CD4-positive, alpha-beta memory T cell (primary cell): ENCODE measurements around the gene PLEKHF1. TPM values are rescaled to one million over a fixed set of nuclear protein-coding genes. Genes with fewer than 3 reads are reported as not detected.
A peak's percentile ranks its signal among the peaks of the same experiment; 100 is the strongest.

Experiments used
- CTCF ChIA-PET: fragments of 350-600 bp; sonication (Branson Sonifier 250); formaldehyde crosslinking; loops from one replicate; lab custom pipeline; 2021; ENCODE audit warnings: inconsistent platforms; ENCODE audit not compliant: partially characterized antibody; lab: Charles Lee
- POLR2A ChIA-PET: fragments of 350-600 bp; sonication (Branson Sonifier 250); formaldehyde crosslinking; loops from one replicate; lab custom pipeline; 2021; ENCODE audit not compliant: partially characterized antibody; lab: Charles Lee
- DNase-seq, 5 donors: peaks; one replicate each; pipeline versions ENCODE4 v3.0.0 to v3.0.0-alpha.2; 2020 to 2022; ENCODE audit warnings: mixed read lengths in 1 of 5
- H3K27ac ChIP-seq: one replicate; pipeline ENCODE4 v1.7.0; 2013; ENCODE audit warnings: low read depth, low read length
- H3K27me3 ChIP-seq: 2 replicates; pipeline ENCODE4 v1.7.0; 2013; ENCODE audit warnings: mild to moderate bottlenecking, low read length, moderate library complexity; ENCODE audit not compliant: insufficient read depth
- H3K36me3 ChIP-seq: 2 replicates; pipeline ENCODE4 v1.7.0; 2013; ENCODE audit warnings: mild to moderate bottlenecking, low read length, moderate library complexity; ENCODE audit not compliant: insufficient read depth
- H3K4me1 ChIP-seq: 2 replicates; pipeline ENCODE4 v1.7.0; 2013; ENCODE audit warnings: mild to moderate bottlenecking, low read length, moderate library complexity; ENCODE audit not compliant: insufficient read depth
- H3K4me3 ChIP-seq, 2 donors: one replicate each; pipeline ENCODE4 v1.7.0; 2013; ENCODE audit warnings: low read length in 2 of 2, mild to moderate bottlenecking in 1 of 2
- H3K9me3 ChIP-seq, 2 donors: one replicate each; pipeline ENCODE4 v1.7.0; 2013; ENCODE audit warnings: low read length in 2 of 2, control low read depth in 1 of 2; ENCODE audit not compliant: control insufficient read depth in 1 of 2
- H3K27ac Mint-ChIP-seq, 7 donors: one replicate each; pipeline ENCODE4 v1.8.0; 2020 to 2021; ENCODE audit warnings: mixed read lengths in 7 of 7, mild to moderate bottlenecking in 6 of 7, inconsistent platforms in 3 of 7, moderate library complexity in 3 of 7
- H3K27me3 Mint-ChIP-seq, 2 donors: one replicate each; pipeline ENCODE4 v1.8.0; 2020 to 2021; ENCODE audit warnings: mixed read lengths in 2 of 2
- H3K36me3 Mint-ChIP-seq, 2 donors: one replicate each; pipeline ENCODE4 v1.8.0; 2020 to 2021; ENCODE audit warnings: mixed read lengths in 2 of 2, inconsistent platforms in 1 of 2, mild to moderate bottlenecking in 1 of 2
- H3K4me1 Mint-ChIP-seq, 4 donors: one replicate each; pipeline ENCODE4 v1.8.0; 2020 to 2021; ENCODE audit warnings: mixed read lengths in 4 of 4, mild to moderate bottlenecking in 1 of 4
- H3K4me3 Mint-ChIP-seq, 8 donors: one replicate each; pipeline ENCODE4 v1.8.0; 2020 to 2021; ENCODE audit warnings: mixed read lengths in 8 of 8, mild to moderate bottlenecking in 7 of 8, moderate library complexity in 6 of 8, inconsistent platforms in 3 of 8
- H3K9me3 Mint-ChIP-seq, 8 donors: one replicate each; pipeline ENCODE4 v1.8.0; 2020 to 2021; ENCODE audit warnings: mixed read lengths in 8 of 8, mild to moderate bottlenecking in 5 of 8, inconsistent platforms in 3 of 8, moderate library complexity in 1 of 8
- intact Hi-C: fragments of 100-400 bp; cut with micrococcal nuclease; formaldehyde crosslinking; loops from one replicate; pipeline ENCODE4 v1.15.1; 2023
- polyA plus RNA-seq, 2 donors: library from polyadenylated mRNA; unstranded; fragments of 300-500 nt; fragmentation: Illumina TruSeq; gene quantifications; one replicate each; pipeline ENCODE4 v1.2.3, GENCODE V29; 2021
- total RNA-seq, 2 experiments: library from RNA; stranded (reverse); gene quantifications; one replicate each; pipeline ENCODE4 v1.2.3, GENCODE V29; 2021

Gene PLEKHF1
- total and polyA plus RNA-seq, 4 experiments from 2014 or later: 15.3 to 36.0 (median 31.8) TPM

DNA sequence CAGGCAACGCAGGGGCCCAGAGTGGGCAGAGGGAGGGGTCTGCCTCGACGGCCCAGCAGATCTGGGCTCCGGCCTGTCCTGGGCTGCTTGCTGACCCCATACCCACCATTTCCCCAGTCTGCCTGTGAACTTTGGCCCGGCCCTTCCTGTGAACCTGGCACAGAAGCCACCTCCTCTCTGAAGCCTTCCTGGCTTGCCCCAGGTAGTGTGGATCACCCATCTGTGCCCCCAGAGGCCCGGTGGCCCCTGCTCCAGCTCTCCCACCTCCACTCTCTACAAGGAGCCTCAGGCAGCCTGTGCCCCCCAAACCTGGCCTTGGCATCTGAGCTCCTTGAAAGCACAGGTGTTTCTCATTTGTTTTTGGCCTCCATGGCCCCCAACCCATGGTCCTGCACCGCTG lies 15.7 kb downstream of the PLEKHF1 start:
- H3K27me3 Mint-ChIP-seq: no peaks in the 10 kb centered on the region
- intact Hi-C loops: loop anchor here (1.0 to 2.0 kb wide), 2 partner anchors 10 to 14 kb away; no protein-coding TSS in a partner anchor
- Histone ChIP-seq H3K27ac (peak overlapping the region; percentile 49), H3K27me3 (no peaks in the 10 kb centered on the region), H3K4me1 (peaks cover 71% of the 10 kb centered on the region), H3K36me3 (peaks cover 12% of the 10 kb centered on the region), H3K9me3 (no peaks in the 10 kb centered on the region), H3K4me3 (peak overlapping the region; percentile 21 to 26)
- H3K4me3 Mint-ChIP-seq: peak overlapping the region; percentile 71 to 88 (median 75)
- peaks cover 3 to 22% of the 10 kb centered on the region in 2 donors for H3K36me3 Mint-ChIP-seq
- peak in 1 of 5 donors; percentile 35 for DNase-seq
- peaks cover 36 to 84% (median 64%) of the 10 kb centered on the region in 4 donors for H3K4me1 Mint-ChIP-seq
- ChIA-PET POLR2A (interaction anchor here (0.6 to 8.7 kb wide), 10 partner anchors 9 to 262 kb away, joined by 3 to 148 read pairs (median 6); partner anchors contain the start of genes C19orf12, PLEKHF1 and POP4), CTCF (interaction anchor here (1.3 to 10.6 kb wide), 6 partner anchors 9 to 71 kb away, joined by 4 to 96 read pairs (median 10); partner anchors contain the start of gene PLEKHF1)
- no peaks in the 10 kb centered on the region for H3K9me3 Mint-ChIP-seq
- H3K27ac Mint-ChIP-seq: peak overlapping the region; percentile 85 to 96 (median 93)

DNA sequence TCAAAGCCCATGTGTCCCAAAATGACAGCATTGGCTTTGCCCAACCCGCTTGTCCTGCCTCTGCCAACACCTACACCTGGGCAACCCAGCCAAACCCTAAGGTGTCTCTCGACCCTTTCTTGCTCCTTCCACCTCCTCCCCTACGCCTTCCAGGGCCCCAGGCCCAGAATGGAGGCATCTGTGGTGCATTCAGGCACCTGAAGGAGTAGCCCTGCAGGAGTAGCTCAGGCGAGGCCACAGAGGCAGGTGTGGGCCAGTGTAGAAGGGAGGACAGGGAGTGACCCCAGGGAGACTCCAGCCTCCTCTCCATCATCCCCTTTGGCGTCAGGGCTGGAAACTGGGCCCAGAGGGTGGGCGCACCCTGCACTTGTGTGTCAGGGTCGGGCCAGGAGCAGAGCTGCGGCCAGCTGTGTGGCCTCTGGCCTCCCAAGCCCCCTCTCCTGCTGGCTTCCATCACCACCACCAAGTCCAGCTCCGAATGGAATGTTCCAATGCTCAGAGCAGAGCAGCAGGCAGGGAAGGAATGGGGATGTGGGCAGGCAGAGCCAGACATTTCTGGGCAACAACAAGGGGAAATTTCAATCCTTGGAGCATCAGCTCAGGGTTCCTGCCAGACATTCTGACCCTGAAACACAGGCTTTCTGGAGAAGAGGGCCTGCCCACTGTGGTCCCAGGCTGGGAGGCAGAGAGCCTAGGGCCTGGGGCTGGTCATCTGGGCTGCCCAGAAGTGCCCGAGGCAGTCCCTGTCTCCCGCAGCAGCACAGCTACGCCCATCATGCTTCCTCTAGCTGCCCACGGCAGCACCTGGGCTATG lies 16.4 kb downstream of the PLEKHF1 start:
- Mint-ChIP-seq H3K4me1 (peaks cover 33 to 77% (median 62%) of the 10 kb centered on the region in 4 donors), H3K27ac (peak overlapping the region; percentile 85 to 96 (median 93)), H3K27me3 (no peaks in the 10 kb centered on the region), H3K9me3 (peaks cover 0 to 3% (median 0%) of the 10 kb centered on the region in 8 donors), H3K4me3 (peak overlapping the region in 7 of 8 donors; percentile 46 to 88 (median 74)), H3K36me3 (peaks cover under 1 to 16% of the 10 kb centered on the region in 2 donors)
- H3K9me3 ChIP-seq: no peaks in the 10 kb centered on the region
- intact Hi-C loops: loop anchor here (2.0 kb wide), 1 partner anchor 15 kb away; no protein-coding TSS in a partner anchor
- CTCF ChIA-PET: interaction anchor here (1.3 to 10.6 kb wide), 6 partner anchors 9 to 71 kb away, joined by 4 to 96 read pairs (median 10); partner anchors contain the start of gene PLEKHF1
- peaks cover 64% of the 10 kb centered on the region for H3K4me1 ChIP-seq
- POLR2A ChIA-PET: interaction anchor here (0.6 to 8.7 kb wide), 10 partner anchors 9 to 261 kb away, joined by 3 to 148 read pairs (median 6); partner anchors contain the start of genes C19orf12, PLEKHF1 and POP4
- no peaks in the 10 kb centered on the region for H3K27me3 ChIP-seq
- H3K36me3 ChIP-seq: peaks cover 7% of the 10 kb centered on the region
- H3K27ac ChIP-seq: peak overlapping the region; percentile 49
- no peak for DNase-seq
- peak overlapping the region in 1 of 2 donors; percentile 26 for H3K4me3 ChIP-seq

DNA sequence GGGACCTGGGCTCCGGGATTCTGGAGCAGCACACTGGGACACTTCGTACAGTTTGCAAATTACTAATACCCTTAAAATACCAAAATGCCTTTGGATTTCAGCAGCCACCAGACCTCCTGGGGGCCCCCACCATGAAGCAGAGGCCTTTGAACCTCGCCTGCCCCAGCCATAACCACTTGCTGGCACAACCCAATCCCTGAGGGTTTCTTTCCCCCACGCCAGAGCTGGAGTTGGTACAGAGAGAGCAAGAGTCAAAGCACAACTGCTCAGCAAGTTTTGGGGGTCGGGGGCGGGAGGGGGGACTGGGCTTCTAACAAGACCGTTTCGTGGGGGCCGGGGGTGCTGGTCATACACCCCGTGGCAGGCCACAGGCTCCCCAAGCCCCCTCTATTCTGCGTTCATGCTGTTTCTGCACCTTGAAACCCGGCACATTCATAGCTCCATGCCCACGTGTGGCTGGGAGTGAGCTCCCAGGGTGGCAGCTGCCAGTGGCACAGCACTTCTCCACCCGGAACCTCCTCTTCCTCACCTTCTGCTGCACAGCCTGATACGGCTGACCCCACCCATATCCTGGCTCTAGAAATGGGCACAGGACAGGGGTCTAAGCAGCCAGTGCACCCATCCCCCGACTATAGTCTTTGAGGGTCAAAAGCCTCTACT lies 17.1 kb downstream of the PLEKHF1 start:
- Mint-ChIP-seq H3K4me1 (peaks cover 32 to 76% (median 58%) of the 10 kb centered on the region in 4 donors), H3K36me3 (peaks cover 0 to 9% of the 10 kb centered on the region in 2 donors), H3K27me3 (no peaks in the 10 kb centered on the region), H3K4me3 (peak overlapping the region in 1 of 8 donors; percentile 10), H3K27ac (peak overlapping the region in 2 of 7 donors; percentile 6 to 42), H3K9me3 (peaks cover 0 to 3% (median 0%) of the 10 kb centered on the region in 8 donors)
- Histone ChIP-seq H3K4me1 (peaks cover 57% of the 10 kb centered on the region), H3K4me3 (no peak overlapping the region), H3K9me3 (no peaks in the 10 kb centered on the region), H3K27ac (no peak overlapping the region), H3K27me3 (no peaks in the 10 kb centered on the region), H3K36me3 (no peaks in the 10 kb centered on the region)
- no peak for DNase-seq
- ChIA-PET CTCF (interaction anchor here (1.8 to 10.6 kb wide), 4 partner anchors 9 to 72 kb away, joined by 7 to 96 read pairs (median 14); partner anchors contain the start of gene PLEKHF1), POLR2A (interaction anchor here (1.7 to 8.7 kb wide), 5 partner anchors 10 to 76 kb away, joined by 3 to 148 read pairs (median 21); partner anchors contain the start of genes PLEKHF1 and POP4)
- intact Hi-C loops: no loop called here

DNA sequence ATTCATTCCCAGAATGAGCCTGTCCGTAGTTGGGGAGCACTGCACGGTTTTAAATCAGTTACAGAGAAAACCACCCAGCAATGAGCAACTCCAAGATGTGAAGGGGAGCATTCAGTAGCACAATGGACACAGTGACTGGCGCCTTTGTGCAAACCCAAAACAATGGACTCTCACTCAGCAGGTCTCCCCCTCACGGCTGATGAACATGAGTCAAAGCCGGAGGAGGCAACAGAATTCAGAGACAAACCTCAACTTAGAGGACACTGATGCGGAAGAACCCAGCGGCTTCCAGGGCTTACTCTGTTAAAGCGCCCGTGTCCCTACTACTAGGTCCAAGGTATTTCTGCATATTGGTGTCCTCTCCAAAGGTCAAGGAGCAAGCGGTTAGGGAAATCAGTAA lies 17.7 kb downstream of the PLEKHF1 start:
- H3K4me3 Mint-ChIP-seq: peak overlapping the region in 1 of 8 donors; percentile 58

DNA sequence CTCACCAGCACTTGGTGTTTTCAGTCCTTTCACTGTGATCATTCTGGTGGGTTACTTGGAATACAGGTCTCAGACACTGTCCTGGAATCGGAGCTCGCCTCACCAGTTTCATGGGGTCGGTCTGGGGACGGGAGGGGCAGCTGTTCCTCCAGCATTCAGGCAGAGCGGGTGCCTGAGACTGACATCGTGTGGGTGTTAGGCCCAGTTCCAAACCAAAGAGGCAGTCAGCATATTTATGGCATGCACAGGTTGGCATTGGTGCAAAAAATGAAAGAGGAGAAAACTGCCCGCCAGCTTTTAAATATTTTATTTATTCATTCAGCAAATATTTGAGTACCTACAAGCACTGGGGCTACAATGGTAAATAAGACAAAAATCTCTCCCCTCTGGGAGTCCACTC lies 20.1 kb downstream of the PLEKHF1 start:
- no peak overlapping the region for H3K27ac ChIP-seq
- ChIA-PET CTCF (interaction anchor here (1.6 to 3.9 kb wide), 5 partner anchors 13 to 75 kb away, joined by 4 to 40 read pairs (median 15); partner anchors contain the start of gene PLEKHF1), POLR2A (interaction anchor here (0.8 to 4.2 kb wide), 5 partner anchors 14 to 80 kb away, joined by 3 to 26 read pairs (median 5); partner anchors contain the start of genes PLEKHF1 and POP4)
- H3K27me3 ChIP-seq: no peaks in the 10 kb centered on the region
- no peaks in the 10 kb centered on the region for H3K9me3 ChIP-seq
- intact Hi-C loops: no loop called here
- no peaks in the 10 kb centered on the region for H3K27me3 Mint-ChIP-seq
- peak overlapping the region in 1 of 7 donors; percentile 32 for H3K27ac Mint-ChIP-seq
- H3K9me3 Mint-ChIP-seq: peaks cover 0 to 8% (median 0%) of the 10 kb centered on the region in 8 donors
- H3K4me1 ChIP-seq: peaks cover 28% of the 10 kb centered on the region
- H3K36me3 Mint-ChIP-seq: peaks cover 0 to 4% of the 10 kb centered on the region in 2 donors
- H3K4me3 ChIP-seq: no peak overlapping the region
- H3K36me3 ChIP-seq: no peaks in the 10 kb centered on the region
- no peak for DNase-seq
- no peak overlapping the region for H3K4me3 Mint-ChIP-seq
- peaks cover 30 to 70% (median 52%) of the 10 kb centered on the region in 4 donors for H3K4me1 Mint-ChIP-seq

More for the DNA sequence above, 17.7 kb downstream of the PLEKHF1 start:
- DNase-seq: no peak
- POLR2A ChIA-PET: interaction anchor here (2.4 to 8.7 kb wide), 4 partner anchors 11 to 77 kb away, joined by 20 to 148 read pairs (median 45); partner anchors contain the start of genes PLEKHF1 and POP4
- Histone ChIP-seq H3K36me3 (no peaks in the 10 kb centered on the region), H3K4me3 (no peak overlapping the region), H3K4me1 (peaks cover 51% of the 10 kb centered on the region), H3K27ac (no peak overlapping the region), H3K9me3 (no peaks in the 10 kb centered on the region), H3K27me3 (no peaks in the 10 kb centered on the region)
- H3K9me3 Mint-ChIP-seq: peaks cover 0 to 3% (median 0%) of the 10 kb centered on the region in 8 donors
- CTCF ChIA-PET: interaction anchor here (2.3 to 10.6 kb wide), 3 partner anchors 8 to 16 kb away, joined by 13 to 96 read pairs (median 15); partner anchors contain the start of gene PLEKHF1
- H3K4me1 Mint-ChIP-seq: peaks cover 34 to 75% (median 56%) of the 10 kb centered on the region in 4 donors
- peak overlapping the region in 5 of 7 donors; percentile 27 to 72 (median 52) for H3K27ac Mint-ChIP-seq
- no peaks in the 10 kb centered on the region for H3K27me3 Mint-ChIP-seq
- intact Hi-C loops: no loop called here
- peaks cover 0 to 5% of the 10 kb centered on the region in 2 donors for H3K36me3 Mint-ChIP-seq

DNA sequence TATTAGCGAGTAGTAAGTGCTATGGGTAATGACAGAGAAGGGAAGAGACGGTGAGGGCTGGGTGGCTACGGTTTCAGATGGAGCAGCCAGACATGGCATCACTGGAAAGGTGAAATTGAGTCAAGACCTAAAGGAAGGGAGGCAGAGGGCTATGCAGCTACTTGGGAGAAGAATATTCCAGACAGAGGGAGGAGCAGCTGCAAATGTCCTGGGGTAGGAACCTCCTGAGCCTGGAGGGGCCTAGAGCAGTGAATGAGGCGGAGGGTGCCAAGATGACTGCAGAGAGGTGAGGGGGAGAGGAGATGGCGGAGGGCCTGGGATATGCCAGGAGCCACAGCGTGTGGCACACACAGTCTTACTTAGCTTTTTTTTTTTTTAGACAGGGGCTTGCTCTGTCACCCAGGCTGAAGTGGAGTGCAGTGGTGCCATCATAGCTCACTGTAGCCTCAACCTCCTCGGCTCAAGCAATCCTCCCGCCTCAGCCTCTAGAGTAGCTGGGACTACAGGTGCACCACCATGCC lies 21.1 kb downstream of the PLEKHF1 start:
- intact Hi-C loops: no loop called here
- CTCF ChIA-PET: interaction anchor here (0.8 to 3.9 kb wide), 8 partner anchors 9 to 79 kb away, joined by 3 to 40 read pairs (median 6); partner anchors contain the start of gene PLEKHF1
- Mint-ChIP-seq H3K9me3 (peaks cover 0 to 8% (median 0%) of the 10 kb centered on the region in 8 donors), H3K27me3 (no peaks in the 10 kb centered on the region), H3K4me3 (no peak overlapping the region), H3K36me3 (peaks cover 0 to 4% of the 10 kb centered on the region in 2 donors), H3K4me1 (peaks cover 24 to 66% (median 50%) of the 10 kb centered on the region in 4 donors), H3K27ac (peak overlapping the region in 3 of 7 donors; percentile 4 to 7 (median 5))
- POLR2A ChIA-PET: interaction anchor here (0.8 to 4.2 kb wide), 6 partner anchors 14 to 76 kb away, joined by 3 to 26 read pairs (median 8); partner anchors contain the start of gene PLEKHF1
- H3K9me3 ChIP-seq: no peaks in the 10 kb centered on the region
- H3K36me3 ChIP-seq: no peaks in the 10 kb centered on the region
- H3K4me1 ChIP-seq: peaks cover 23% of the 10 kb centered on the region
- H3K4me3 ChIP-seq: no peak overlapping the region
- no peaks in the 10 kb centered on the region for H3K27me3 ChIP-seq
- no peak overlapping the region for H3K27ac ChIP-seq
- DNase-seq: no peak
